GM19372 (cell line): Measurements from ENCODE around the gene SMG6.
"Not testable (repeated sequence)": the region's sequence is repeated elsewhere in the genome, so short reads cannot be mapped to it uniquely, and the experiment has no call there.

Experiments
- ATAC-seq: cut with Tn5 transposase; IDR thresholded peaks from one replicate; pipeline ENCODE4 v1.9.1; 2021; ENCODE audit warnings: mild to moderate bottlenecking, low read depth, moderate library complexity; ENCODE audit not compliant: unreplicated experiment

The SMG6 gene

GRCh38 chr17:2181897-2182448 is 121.6 kb downstream of the SMG6 start:
- no peak for ATAC-seq

DNA sequence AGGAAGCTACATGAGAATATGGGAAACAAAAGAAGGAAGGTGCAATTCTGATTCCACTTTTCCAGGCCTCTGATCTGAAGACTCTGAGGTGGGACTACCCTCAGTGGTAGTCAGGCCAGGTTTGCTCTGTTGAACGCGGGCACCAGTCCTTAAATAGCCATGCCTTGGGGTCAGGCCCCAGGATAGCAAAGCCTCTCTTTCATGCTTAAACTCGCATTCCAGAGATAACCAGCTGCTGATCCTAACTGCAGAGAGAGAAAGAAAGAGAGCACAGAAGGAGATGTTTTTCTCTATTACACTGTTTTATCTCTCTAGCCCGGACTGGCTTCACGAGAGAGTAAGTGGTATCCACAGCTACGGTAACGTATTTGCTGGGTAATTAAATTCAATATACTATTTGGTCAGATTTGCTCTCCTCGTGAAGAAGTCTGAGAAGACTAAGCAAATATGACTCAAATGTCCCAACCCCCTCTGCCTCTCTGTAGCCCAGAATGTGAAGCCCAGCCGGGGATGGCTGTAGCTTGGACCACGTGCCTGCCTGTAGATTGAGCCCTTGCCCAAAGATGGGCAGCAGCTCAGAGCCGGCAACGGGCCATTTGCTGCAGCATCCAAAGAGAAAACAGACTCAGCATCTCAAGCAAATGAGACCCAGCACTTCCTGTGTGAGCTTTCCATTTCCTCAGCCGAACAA is 122.2 kb downstream of the SMG6 start:
- no peak for ATAC-seq

DNA sequence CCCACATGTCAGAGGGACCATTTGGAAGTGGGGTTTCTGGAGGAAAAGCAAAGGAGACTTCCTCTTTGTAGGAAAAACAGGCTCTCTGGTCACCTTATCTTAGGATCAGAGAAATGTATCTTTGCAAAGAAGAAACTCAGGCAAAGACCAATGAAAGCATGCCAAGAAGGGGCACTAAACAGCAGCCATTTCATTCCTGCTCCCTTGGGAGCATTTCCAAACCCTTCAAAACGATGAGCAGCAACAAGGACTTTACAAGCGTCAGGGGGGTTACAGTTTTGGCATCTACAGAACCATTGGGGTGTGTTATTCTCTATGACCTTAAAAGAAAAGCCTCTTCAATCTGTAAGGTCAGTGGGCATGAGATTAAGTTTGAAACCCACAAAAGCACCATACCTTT is 122.8 kb downstream of the SMG6 start:
- ATAC-seq, result no peak

GRCh38 chr17:2179615-2180295 is 123.8 kb downstream of the SMG6 start:
- ATAC-seq, result no peak

- ATAC-seq, result no peak
Measured at GRCh38 chr17:2178798-2179501, 124.6 kb downstream of the SMG6 start.

GRCh38 chr17:2177235-2177811 is 126.3 kb downstream of the SMG6 start:
- ATAC-seq, result no peak

GRCh38 chr17:2176499-2177169 is 127.0 kb downstream of the SMG6 start:
- no peak for ATAC-seq

GRCh38 chr17:2175294-2175628 is 128.3 kb downstream of the SMG6 start:
- no peak for ATAC-seq

DNA sequence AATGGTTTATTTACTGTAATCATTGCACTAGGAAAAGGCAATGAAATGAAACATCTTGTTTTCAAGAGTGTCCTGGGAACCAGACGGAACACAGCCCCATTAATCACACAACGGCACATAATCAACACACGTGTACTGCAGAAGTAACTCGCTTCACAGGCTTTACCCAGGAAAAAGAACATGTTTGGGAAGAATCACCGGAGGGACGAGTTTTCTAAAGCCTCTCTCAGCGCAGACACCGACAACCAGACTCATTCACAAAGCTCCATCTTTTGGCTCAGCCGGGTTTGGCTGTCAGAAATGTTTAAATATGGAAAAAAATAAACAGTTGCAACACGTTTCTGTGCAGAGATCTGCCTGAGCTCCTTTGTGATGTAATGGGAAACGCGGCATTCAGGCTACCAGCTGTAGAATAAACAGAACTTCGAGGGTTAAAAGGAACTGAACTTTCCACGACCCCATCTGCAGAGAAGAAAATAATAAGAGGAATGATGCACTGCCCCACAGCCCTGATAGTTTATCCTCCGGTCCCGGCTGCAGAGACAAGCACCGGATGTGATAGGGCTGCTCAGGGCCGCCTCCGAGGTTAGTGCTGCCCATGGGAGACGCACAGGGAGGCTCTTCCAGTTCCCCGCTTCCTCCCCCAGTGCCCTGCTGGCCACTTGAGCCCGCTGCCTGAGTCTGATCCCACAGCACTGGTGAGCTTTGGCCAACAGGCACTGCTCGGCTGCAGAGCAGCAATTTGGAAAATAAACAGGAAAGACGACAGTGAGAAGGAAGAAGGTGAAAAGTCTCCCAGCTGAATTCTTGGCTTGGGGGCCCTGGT is 128.9 kb downstream of the SMG6 start:
- no peak for ATAC-seq

- ATAC-seq, result no peak
Measured at GRCh38 chr17:2174014-2174413, 129.6 kb downstream of the SMG6 start.

DNA sequence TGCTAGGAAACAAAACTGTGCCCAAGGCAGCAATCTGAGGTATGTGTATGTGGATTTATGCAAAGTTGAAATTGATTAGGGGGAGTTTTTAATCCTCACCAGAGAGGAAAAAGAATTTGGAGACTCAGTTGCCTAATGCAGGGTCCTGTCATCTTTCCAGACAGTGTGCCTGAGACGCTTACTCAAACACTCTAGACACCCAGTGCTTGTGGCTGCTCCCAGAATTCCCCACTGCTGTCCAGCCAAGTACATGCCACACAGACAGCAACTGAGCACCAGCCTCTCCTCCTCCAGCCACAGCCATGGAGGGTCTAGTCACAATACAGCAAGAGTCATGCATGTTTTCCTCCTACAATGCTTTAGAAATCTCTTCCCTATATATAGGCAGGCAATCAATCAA is 130.6 kb downstream of the SMG6 start:
- no peak for ATAC-seq

DNA sequence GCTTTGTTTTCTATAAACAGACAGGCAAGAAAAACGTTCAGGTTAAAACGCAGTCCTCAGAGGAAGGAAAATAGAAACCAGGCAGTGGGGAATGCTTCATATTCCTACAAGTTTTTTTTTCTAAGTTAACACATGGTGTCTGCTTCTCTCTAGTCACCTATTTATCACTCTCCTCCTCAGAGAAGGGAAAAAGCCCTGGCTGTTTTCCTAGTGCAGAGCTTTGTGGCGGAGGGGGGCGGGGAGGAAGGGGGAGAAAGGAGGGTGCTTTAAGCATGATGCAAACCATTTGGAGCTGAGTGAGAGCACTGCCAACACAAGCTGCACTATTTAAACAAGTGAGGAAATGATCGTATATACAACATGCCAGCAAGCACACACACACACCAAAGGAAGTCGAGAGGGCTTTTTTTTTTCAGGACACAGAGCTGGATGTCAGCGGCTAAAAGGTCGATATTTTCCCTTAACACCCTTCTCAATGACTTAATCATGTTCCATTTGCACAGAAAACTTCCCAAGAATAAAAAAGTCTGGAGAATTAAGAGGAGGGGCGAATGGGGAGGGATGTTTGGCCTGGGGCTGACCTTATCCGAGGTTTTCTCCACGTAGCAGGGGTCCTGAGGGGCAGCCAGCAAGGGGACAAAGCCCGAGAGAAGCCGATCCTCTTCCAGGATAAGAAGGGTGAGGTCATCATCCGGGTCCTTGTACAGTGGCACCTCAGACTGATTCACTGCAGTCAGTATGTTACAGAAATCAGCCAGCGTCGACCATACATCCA is 131.3 kb downstream of the SMG6 start:
- no peak for ATAC-seq

DNA sequence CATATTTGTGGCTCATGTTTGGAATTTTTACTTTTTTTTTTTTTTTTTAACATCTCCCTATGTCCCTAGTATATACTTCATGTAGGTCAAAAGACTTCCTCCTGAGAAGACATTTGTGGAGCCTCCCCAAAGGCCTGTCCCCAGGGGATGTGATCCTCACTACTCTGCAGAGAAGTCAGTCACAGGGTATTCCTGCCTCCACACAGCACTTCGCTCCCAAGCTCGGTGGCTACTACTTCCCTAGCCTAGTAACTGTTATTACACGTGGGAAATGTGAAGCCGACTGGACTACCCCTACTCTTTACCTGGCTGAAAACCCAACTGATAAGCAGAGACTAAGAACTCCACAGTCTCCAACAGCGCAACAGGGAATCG is 131.9 kb downstream of the SMG6 start:
- ATAC-seq, result no peak

DNA sequence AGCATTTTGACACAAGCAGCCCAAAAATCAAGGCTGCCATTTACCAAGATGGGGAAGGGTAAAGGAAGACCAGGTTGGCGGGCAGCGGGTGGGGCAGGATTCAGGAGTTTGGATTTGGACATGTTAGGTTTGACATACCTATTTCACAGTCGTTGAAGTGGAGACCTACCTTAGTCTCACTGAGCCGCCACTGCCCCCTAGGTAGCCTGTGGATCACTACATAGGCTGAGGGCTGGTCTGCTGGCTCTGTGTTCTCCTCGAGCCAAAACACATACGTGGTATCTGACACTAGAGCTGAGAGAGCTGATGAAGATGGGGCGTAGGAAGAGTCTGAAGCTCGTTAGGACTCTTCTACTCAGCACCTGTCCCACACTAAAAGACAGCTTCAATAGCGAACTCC is 133.6 kb downstream of the SMG6 start:
- no peak for ATAC-seq

GRCh38 chr17:2165723-2166122 is 137.9 kb downstream of the SMG6 start:
- ATAC-seq, result not testable (repeated sequence)

GRCh38 chr17:2158396-2158780 is 145.2 kb downstream of the SMG6 start:
- no peak for ATAC-seq

GRCh38 chr17:2157675-2158395 is 145.8 kb downstream of the SMG6 start:
- no peak for ATAC-seq

DNA sequence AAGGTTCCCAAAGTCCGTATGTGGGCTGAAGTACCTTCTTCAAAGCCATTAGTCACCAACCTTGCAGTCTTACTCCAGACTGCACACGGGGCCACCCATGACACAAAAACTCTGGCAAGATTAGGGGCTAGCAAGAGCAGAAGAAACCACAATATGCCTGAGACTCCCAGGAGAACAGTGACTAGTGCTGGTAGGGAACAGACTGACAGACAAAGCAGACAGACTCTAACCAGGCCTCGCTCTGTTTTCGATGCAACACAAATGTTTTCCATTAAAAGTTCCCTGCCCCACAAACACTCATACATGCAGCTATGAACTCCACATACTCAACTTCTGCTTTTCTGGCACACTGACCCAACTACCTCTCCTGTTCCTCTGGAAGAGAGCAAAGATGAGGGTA is 146.5 kb downstream of the SMG6 start:
- no peak for ATAC-seq

GRCh38 chr17:2156666-2157065 is 146.9 kb downstream of the SMG6 start:
- no peak for ATAC-seq
